Iris pigment epithelial cell (primary cell): ENCODE measurements around the gene RPS6KL1.

ENCODE experiments used
- DNase-seq: peaks from one replicate; pipeline ENCODE4 v3.0.0-alpha.2; 2011; ENCODE audit warnings: low read depth

The RPS6KL1 gene

DNA sequence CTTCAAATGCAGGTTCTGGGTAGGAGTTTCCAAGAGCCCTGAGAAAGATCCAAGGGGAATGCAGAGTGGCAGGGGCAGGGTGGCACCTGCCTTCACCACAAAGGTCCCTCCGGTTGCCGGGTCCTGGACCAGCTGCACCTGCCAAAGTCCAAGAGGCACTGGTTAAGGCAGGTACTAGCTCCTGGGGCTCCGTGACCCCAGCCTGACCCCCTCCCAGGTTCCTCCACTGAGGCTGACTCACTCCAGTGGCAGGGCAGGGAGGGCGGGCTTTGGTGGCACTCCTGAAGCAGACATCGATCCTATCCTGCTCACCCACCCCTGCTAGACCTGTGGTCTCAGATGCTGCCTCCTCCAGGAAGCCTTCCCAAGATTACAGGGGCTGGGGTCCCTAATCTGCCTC is 11.4 kb downstream of the RPS6KL1 start:
- no peak for DNase-seq

DNA sequence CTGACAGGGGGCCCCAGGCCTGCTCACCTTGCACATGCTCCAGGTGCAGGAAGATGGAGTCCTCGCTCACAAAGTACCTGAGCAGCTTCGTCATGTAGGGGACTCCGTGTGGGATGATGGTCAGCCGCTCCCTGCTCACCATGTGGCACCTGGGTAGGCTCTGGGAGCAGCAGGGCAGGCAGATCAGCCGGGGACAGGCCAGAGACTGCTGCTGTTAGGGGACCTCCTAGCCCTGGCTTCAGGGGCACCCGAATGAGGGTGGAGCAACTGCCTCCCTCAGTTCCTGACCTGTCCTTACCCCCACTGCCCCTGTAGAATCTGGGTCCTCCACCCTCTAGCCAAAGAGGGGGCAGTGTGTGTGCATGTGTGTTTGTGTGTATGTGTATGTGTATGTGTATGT is 11.8 kb downstream of the RPS6KL1 start:
- no peak for DNase-seq

DNA sequence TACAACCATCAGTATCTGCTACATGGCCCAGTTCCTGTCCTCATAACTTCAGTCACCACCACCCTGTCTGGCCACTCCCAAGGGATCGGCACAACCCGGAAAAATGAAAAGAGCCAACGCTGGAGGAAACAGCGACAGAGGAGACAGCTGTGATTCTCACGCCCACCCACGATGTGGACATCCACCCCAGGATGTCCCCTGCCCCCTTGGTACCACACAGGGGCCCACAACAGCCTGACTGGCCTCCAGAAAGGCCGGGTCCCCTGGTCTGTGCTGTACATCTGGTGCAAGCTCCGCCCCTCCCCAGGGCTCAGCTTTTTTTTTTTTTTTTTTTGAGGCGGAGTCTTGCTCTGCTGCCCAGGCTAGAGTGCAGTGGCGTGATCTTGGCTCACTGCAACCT is 12.5 kb downstream of the RPS6KL1 start:
- DNase-seq, result no peak

DNA sequence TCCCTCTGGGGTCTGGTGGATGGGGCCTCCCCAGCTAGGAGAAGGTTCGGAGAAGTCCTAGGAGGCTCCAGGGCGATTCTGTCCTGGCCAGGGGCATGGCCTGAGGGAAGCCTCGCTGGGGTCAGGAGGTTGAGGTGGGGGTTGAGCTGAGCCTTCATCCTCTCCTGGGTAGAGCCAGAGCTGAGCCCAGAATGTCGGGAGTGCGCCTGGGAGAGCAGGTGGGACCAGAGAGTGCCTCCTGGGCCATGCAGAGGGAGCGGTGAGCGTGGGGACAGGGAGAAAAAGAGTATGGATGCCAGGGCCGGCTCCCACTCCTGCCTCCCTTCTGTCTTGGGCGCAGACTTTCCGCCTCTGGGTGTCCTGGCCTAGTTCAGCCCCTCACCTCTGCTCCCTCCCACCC is 13.1 kb downstream of the RPS6KL1 start:
- DNase-seq, result no peak

DNA sequence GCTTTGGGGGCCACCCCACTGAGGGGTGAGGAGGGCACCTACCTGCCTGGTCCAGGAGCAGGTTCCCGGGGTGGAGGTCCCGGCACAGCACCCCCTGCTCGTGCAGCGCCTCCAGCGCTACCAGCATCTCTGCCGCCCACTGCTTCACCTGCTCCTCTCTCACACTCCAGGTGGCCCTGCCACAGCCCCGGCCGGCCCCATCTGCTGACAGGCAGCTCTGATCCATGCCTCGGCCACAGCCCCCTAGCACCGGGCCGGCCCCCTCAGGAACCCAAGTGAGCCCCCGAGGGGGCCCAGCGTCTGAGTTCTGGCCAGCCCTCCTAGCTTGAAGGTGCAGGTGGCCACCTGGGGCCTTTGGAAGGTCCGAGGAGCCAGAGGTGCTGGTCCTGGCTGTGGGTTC is 13.6 kb downstream of the RPS6KL1 start:
- DNase-seq, result no peak

DNA sequence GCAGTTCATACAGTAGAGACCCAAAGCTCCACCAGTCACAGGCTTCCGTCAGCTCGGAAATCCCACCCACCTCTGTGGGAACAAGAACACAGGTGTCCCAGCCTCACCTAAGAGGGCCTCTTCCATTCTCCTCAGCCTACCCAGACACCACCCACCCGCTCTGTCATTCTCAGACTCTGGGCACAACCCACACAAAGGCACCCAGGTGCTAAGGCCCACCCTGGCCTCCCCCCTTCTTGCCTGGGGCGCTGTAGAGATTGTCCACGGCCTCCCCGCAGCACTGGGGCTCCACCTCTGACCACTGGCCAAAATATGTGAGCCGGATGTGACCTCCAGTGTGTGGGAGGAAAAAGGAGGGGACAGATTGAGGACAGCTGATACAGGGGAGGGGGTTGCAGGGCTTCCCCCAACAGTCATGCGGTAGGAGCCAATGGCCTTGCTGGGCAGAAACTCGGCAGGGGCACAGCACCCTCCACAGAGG is 14.2 kb downstream of the RPS6KL1 start:
- DNase-seq, result no peak

DNA sequence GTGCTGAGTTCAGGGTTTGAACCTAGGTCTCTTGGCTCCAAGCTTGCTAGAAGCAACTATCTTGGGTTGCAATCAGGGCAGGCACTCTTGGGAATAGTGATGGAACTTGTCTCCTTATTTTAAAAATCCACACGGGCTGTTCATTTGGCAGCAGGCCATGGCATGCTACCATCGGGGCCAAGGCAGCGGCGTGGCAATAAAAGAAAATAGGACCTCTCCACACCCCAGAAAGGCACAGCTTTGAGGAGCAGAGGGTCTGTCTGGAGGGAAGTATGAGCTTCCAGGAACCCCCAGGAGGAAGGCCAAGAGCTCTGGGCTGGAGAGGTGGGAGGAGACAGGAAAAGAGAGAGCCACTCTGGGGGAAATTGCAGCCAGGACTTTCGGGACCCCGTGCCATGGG is 15.3 kb downstream of the RPS6KL1 start:
- DNase-seq, result no peak

DNA sequence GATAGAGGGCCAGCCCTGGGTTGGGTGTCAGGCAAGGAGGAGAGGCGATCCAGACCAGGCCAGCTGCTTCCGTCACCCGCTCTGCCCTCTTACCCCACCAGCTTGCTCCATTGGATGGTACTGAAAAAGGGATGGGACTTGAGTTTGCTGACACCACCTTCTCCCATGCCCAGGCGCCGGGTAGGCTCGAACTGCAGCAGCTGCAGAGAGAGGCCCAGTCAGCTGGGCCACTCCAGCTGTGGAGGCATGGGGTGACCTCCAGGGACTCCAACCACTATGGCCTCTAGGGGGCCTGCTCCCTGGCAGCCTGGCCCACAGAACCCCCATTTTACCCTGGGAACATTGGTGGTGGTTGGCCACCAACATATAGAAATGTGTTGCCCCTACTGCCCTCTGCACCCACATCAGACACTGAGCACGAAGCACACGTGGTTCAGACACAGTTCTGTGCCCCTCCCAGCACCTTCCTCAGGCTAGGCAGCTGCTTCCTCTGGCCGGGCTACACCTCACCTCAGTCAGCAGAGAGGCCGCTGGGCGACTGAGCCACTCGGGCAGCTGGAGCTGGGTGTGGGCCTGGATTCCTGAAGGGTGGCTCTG is 16.0 kb downstream of the RPS6KL1 start:
- DNase-seq, result no peak

DNA sequence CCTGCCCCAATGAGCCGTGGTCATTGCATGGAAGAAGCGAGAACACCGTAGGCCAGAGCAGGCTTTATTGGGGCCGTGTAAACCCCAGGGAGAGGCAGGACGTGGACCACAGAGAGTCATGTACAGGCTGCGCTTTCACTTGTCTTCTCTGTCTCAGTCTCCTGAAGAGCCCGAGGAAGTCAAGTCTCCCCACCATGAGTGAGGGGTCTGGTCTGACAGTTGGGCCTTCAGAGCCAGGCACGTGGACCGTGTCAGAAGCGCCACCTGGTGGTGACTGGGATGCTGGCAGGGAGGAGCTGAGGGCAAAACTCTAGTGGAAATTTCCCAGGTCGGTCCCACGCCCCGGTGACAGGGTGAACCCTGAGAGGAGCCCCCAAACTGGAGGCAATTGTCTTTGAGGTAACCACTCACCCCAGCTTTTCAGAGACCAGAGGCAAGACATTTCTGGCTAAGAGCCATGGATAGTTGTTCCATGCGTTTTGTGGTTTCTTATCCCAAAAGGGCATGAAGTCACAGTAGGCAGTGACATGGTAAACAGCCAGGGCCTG is 17.4 kb downstream of the RPS6KL1 start:
- peak; percentile 30 for DNase-seq

DNA sequence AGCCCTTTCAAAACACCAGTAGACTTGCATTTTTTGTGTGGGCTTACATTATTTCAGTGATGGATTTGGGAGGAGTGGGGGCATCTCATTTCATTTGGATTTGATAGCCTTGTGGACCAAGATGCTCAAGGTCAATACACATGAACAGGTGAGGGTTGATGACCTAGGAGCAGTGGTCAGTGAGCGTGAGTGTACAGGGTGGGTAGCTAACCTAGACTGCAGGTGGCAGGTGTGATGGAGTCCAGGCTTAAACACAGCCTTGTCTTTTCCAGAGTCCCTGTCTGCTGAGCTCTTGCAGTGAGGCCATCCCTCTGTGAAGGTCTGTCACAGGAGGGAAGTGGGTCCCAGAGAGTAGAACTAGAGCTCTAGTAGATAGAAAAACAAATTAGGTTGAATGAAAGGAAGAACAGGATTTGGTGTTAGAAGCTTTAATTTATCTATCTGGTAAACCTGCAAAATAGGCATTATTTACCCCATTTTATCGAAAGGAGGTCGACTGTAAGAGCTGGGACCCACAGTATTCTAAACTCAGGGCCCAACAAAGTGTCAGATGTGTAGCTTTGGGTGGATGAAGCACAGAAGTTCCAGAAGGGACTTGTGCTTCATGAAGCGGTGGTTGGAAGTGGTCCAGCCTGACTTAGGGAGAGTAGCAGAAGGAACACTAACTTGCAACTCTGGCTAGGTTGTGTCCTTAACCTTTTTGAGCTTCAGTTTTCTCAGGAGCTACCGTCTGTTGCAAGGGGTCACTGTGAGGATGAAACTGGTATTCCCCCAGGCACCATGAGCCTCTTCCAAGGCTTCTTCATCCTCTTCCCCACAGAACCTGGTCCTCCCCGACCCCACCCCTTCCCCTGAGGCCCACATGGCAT is 18.2 kb downstream of the RPS6KL1 start:
- no peak for DNase-seq

DNA sequence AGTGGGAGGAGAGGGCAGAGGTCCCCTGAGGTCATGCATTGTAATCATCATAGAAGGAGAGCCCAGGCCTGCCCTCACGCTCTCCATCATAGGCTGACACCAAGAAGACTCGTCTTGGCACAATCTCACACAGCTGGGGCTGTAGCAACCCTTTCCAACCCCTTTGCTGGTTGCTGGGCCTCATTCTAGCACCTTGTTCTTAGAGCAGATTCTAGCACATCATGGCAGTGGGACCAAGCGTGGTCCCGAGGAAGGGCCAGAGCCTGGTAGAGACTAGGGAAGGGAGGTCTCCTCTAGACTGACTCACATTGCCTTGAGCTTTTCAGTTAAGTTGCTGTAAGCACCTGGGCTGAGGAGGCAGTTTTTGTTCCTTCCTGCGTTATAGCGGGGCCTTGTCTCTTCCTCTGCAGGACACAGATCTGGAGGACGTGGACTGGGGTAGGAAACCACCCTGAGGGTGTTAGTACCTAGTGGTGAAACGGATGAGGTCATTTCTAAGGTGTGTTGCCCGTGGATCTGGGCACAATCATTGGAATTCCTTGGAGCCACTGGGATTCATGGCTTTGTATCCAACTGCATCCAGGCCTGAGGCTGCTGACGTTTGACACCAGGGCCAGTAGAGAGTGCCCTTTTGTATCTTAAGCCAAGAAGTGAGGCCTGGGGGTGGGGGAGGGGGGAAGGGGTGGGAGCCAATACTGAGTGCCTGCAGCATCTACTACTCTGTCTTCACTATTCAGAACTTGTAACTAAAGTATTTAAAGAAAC is 19.9 kb downstream of the RPS6KL1 start:
- no peak for DNase-seq

DNA sequence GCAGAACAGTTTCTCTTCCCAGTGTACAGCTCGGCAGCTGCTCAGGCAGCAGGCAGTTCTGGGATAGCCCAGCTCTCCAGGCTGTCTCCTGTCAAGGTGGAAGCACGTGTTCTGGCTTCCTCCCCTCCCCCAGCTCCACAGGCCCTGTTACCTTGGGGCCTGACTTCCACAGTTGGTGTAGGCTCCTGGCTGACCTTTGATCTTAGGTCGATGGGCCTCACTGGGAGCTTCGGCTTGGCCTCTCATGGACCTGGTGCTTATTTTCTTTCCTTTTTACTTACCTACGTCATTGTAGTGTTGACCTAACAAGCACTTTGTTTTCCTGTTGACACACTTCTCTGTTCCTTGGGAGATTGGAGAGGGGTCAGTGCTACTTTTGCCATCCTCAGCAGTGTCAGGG is 24.4 kb downstream of the RPS6KL1 start:
- DNase-seq, result no peak

DNA sequence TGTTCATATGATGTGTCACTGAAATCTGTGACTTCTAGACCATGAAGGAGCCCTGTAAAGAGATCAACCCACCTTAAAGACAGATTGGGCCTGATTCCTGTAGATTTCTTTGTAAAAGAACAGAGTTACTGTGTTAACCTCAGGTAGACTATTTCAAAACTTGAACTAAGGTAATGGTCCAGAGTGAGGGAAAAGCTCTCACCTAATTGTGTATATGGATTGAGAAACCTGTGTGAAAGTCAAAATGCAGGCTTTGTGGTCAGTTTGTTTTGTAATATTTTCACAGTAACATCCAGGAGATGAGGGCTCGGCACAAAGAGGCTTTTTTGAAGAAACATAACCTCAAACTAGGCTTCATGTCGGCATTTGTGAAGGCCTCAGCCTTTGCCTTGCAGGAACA is 25.0 kb downstream of the RPS6KL1 start:
- no peak for DNase-seq

DNA sequence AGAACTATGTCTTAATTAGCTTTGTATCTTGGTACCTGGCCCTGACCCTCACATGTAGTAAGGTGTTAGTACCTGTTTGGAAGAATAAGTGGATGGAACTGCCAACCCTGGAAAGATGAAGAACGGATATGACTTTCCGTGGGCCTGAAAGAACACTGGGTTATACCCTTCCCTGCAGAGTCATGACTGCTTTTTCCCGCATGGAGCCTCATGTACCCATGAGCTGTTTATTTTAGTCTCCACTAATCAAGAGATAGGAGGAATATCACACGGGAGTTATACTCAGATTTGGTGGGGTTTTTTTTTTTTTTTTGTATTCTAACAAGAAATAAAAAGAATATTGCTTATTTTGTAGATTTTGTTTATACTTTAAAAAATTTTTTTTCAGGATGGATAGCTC is 25.4 kb downstream of the RPS6KL1 start:
- DNase-seq, result no peak

DNA sequence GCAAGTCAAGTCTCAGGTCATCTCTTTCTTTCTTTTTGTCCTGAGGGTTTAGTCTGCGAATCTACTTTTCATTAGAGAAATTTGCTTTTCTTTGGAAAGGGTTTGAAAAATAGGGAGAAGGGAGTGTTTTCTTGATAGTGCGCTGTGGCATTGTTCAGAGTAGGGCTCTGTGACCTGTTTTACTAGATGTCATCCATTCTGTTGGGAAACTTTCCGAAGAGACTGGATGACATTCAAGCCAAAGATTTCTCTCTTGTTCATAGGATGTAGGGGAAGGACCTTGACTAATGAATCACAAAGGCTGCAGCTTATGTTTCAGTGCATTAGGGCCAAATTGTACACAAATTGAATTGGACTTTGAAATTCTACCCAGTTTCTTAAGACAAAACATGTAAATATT is 26.7 kb downstream of the RPS6KL1 start:
- no peak for DNase-seq

DNA sequence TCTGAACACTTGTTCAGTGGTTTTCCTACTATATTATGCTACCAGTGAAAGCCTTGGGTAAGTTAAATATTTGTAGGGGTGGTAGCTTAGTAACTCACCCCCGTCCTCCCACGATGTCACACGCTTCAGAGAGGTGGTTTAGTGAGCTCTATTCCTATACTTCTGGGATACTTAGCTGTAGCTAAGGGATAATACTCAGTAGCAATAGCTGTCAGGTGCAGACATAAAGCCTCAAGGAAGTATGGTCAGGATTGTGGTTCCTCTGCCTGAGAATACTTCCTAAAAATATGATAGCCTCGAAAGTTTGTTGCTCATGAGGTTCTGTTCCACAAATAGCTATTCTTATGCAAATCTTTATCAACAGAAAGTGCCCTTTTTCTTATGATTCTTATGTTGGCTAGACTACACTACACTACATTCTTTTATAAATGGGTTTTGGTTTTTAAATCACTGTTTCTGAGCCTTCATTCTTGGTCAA is 29.4 kb downstream of the RPS6KL1 start:
- DNase-seq, result no peak

DNA sequence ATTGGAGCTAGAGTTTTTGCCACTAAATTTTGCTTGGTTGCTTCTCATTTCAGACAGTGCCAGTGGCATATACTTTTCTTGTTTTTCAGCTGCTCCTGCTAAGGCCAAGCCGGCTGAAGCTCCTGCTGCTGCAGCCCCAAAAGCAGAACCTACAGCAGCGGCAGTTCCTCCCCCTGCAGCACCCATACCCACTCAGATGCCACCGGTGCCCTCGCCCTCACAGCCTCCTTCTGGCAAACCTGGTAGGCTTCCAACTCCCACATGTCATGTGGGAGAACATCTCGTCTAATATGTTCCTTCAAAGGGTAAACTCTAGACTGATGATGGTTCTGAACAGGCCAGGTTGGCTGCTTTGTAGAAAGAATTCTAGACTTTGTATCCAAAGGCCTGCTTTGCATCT is 30.3 kb downstream of the RPS6KL1 start:
- no peak for DNase-seq

DNA sequence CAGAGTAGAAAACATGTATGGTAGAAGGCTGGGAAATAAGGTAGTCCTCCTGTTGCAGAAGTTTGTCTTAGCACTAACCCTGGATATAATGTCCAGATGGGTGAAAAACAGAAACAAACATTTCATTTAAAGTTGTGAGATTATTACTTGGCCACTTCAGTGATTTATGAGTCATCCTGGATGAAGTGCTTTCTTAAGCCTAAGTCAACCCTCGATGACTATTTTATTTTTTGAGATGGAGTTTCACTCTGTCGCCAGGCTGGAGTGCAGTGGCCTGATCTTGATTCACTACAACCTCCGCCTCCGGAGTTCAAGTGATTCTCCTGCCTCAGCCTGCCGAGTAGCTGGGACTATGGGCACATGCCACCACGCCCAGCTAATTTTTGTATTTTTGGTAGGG is 31.2 kb downstream of the RPS6KL1 start:
- DNase-seq, result peak; percentile 79

DNA sequence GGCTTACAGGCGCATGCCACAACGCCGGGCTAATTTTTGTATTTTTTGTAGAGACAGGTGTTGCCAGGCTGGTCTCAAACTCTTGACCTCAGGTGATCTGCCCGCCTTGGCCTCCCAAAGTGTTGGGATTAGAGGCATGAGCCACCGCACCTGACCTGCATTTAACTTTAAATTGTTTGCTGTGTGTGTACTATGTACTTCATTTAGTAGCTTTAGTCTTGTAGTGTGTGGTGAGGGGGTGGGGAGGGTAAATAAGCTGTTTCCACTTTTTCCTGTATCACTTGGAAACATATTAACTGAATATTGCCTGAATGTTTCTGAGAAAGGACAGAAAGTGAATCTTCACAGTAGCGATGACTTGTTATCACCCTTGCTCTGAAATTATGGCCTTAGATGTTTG is 32.8 kb downstream of the RPS6KL1 start:
- no peak for DNase-seq

DNA sequence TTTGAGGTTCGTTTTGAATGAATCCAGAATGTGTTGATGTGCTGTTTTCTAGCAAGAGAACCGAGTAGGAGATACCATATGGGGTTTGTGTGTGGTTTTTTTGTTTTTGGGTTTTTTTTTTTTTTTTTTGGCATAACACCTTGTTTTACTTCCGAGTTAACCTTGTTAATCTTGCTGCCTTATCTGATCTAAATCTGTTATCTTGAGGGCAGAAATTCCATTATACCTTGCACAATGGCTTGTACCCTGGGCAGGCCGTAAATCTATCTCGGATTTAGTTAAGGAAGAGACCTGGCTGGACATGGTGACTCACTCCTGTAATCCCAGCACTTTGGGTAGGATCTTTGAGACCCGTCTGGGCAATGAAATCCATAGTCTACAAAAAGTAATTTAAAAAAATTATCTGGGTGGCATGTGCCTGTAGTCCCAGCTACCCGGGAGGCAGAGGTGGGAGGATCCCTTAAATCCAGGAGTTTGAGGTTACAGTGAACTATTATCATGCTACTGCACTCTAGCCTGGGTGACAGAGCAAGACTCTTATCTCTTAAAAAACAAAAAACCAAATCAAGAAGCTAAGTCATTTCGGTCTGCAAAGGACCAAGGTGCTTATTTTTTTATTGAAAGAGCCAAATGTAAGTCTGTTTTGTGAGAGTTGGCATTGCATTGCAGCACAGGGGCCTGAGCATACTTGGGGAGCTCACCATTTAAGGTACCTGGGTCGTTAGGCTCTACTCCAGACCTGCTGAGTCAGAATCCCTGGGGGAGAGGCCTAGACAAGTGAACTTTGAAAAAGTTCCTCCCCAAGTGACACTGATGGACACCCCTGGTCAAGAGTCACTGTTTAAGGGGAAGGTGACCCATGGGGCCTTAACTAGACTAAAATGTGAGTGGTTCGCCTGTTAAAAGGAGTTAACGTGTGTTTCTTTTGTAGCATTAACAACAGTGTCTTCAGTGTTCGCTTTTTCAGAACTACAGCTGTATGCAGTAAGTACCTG is 34.6 kb downstream of the RPS6KL1 start:
- peak; percentile 53 for DNase-seq

DNA sequence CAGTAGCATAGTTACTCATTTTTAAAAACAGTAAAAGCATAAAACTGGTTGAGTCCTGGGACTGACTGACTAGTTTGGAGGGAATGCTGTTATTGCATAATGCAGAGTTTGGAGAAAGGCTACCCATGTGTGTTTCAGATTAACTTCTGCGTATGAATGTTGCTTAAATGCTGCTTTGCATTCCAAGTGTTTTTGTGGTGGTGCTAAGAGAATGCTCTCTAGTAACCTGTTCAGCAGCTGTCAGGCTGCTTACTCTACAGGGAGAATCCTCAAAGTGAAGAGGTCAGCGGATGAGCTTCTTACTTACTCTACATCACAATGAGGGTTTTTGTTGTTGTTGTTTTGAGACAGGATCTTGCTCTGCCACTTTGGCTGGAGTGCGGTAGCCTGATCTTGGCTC is 37.1 kb downstream of the RPS6KL1 start:
- peak; percentile 98 for DNase-seq
